ENCODE measurements around the gene CROT. TPM values are rescaled to one million over a fixed set of nuclear protein-coding genes. Genes with fewer than 3 reads are reported as not detected.
A peak's percentile ranks its signal among the peaks of the same experiment; 100 is the strongest.

CROT gene
- total RNA-seq, 6 experiments from 2014 or later, result 13.1 to 16.5 (median 14.6) TPM

GRCh38 chr7:87398446-87398845, 53.0 kb downstream of the CROT start:
- peaks cover 4% of the 10 kb centered on the region; the same call in 1 of the 2 replicates for H3K36me3 Mint-ChIP-seq (ENCODE audit: low read depth)
- H3K4me3 Mint-ChIP-seq, result no peak overlapping the region
- peaks cover 2% of the 10 kb centered on the region; the same call in 1 of the 2 replicates for H3K27me3 Mint-ChIP-seq (ENCODE audit: insufficient read depth)
- DNase-seq, result peak; percentile 69
- no peaks in the 10 kb centered on the region for H3K9me3 Mint-ChIP-seq
- peak overlapping the region; percentile 44; the same call in 1 of the 2 replicates for H3K27ac Mint-ChIP-seq
- TF ChIP-seq CTCF (IDR thresholded peaks at IDR 0.05), result no peak
- H3K4me1 Mint-ChIP-seq (ENCODE audit: low read depth), result peaks cover 29% of the 10 kb centered on the region

- no peaks in the 10 kb centered on the region for H3K9me3 Mint-ChIP-seq
- H3K36me3 Mint-ChIP-seq (ENCODE audit: low read depth), result no peaks in the 10 kb centered on the region
- H3K4me3 Mint-ChIP-seq, result no peak overlapping the region
- TF ChIP-seq CTCF (IDR thresholded peaks at IDR 0.05), result no peak
- no peak overlapping the region for H3K27ac Mint-ChIP-seq
- peak; percentile 9 for DNase-seq
- H3K4me1 Mint-ChIP-seq (ENCODE audit: low read depth), result peaks cover 4% of the 10 kb centered on the region
- H3K27me3 Mint-ChIP-seq (ENCODE audit: insufficient read depth), result no peaks in the 10 kb centered on the region; the same call in 1 of the 2 replicates
Measured at GRCh38 chr7:87404674-87405073, 59.2 kb downstream of the CROT start.

- Mint-ChIP-seq H3K36me3 (ENCODE audit: low read depth) (no peaks in the 10 kb centered on the region), H3K27ac (no peak overlapping the region), H3K27me3 (ENCODE audit: insufficient read depth) (no peaks in the 10 kb centered on the region; the same call in 1 of the 2 replicates), H3K4me3 (no peak overlapping the region), H3K4me1 (ENCODE audit: low read depth) (peaks cover 28% of the 10 kb centered on the region), H3K9me3 (no peaks in the 10 kb centered on the region)
- DNase-seq, result no peak
- TF ChIP-seq CTCF (IDR thresholded peaks at IDR 0.05), result no peak
Measured at GRCh38 chr7:87411186-87411585, 65.7 kb downstream of the CROT start.

- TF ChIP-seq CTCF (IDR thresholded peaks at IDR 0.05), result no peak
- Mint-ChIP-seq H3K4me1 (ENCODE audit: low read depth) (peaks cover 28% of the 10 kb centered on the region), H3K9me3 (no peaks in the 10 kb centered on the region), H3K4me3 (no peak overlapping the region), H3K27ac (no peak overlapping the region), H3K36me3 (ENCODE audit: low read depth) (no peaks in the 10 kb centered on the region), H3K27me3 (ENCODE audit: insufficient read depth) (peaks cover 4% of the 10 kb centered on the region; the same call in 1 of the 2 replicates)
- no peak for DNase-seq
Measured at GRCh38 chr7:87413029-87413428, 67.6 kb downstream of the CROT start.

GRCh38 chr7:87413951-87414793, 68.7 kb downstream of the CROT start:
- Mint-ChIP-seq H3K4me1 (ENCODE audit: low read depth) (peaks cover 28% of the 10 kb centered on the region), H3K27ac (peak overlapping the region; percentile 79), H3K27me3 (ENCODE audit: insufficient read depth) (peaks cover 4% of the 10 kb centered on the region; the same call in 1 of the 2 replicates), H3K4me3 (no peak overlapping the region), H3K36me3 (ENCODE audit: low read depth) (no peaks in the 10 kb centered on the region), H3K9me3 (no peaks in the 10 kb centered on the region)
- DNase-seq, result peak; percentile 78
- no peak for TF ChIP-seq CTCF (IDR thresholded peaks at IDR 0.05)

Data from HFFc6 (cell line).